ENCODE measurements around the gene HSFX3.

Gene HSFX3

DNA sequence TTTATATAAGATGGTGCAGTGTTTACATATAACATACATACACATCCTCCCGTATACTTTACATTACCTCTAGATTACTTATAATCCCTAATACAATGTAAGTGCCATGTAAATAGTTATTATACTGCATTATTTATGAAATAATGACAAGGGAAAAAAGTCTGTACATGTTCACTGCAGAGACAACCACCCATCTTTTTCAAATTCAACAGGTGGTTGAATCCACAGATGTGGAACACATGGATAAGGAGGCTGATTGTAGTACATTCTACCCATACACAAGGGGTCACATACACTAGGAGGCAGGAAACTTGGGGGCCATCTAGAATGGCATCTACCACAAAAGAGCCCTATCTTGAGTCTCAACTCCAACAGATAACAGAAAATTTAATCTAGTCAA, 41.3 kb downstream of the HSFX3 start:
- TF ChIP-seq CTCF (IDR thresholded peaks at IDR 0.05) = no peak

DNA sequence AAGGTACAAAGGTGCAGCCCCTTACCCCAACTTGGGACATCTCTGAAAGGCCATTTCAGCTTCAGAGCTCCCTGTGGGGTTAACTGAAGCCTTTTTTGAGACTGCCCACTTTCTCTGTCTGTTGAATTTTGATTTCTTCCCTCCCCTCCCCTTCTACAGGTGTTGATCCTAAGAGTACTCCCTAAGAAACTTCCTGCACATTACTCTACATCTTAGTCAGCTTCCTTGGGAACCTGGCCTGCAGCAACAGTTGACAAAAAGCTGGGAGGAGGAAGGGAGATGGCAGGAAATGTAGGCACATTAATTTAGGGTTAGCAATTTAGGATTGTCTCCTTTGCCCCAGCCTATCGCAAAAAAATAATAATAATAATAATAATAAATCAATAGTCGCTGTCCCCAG, 43.4 kb downstream of the HSFX3 start:
- no peak for TF ChIP-seq CTCF (IDR thresholded peaks at IDR 0.05)

GRCh38 chrX:149505671-149506070, 44.1 kb downstream of the HSFX3 start:
- TF ChIP-seq CTCF (IDR thresholded peaks at IDR 0.05) = no peak

GRCh38 chrX:149504915-149505651, 44.6 kb downstream of the HSFX3 start, which contains the start of gene IDS:
IDS (minus strand) TSS chrX:149505306; CDS start chrX:149505137, 169 bp downstream.
- no peak for TF ChIP-seq CTCF (IDR thresholded peaks at IDR 0.05)

- TF ChIP-seq CTCF (IDR thresholded peaks at IDR 0.05) = peak; percentile 27; the same call in 1 of the 2 replicates
Measured at GRCh38 chrX:149504226-149504914, 45.4 kb downstream of the HSFX3 start.

DNA sequence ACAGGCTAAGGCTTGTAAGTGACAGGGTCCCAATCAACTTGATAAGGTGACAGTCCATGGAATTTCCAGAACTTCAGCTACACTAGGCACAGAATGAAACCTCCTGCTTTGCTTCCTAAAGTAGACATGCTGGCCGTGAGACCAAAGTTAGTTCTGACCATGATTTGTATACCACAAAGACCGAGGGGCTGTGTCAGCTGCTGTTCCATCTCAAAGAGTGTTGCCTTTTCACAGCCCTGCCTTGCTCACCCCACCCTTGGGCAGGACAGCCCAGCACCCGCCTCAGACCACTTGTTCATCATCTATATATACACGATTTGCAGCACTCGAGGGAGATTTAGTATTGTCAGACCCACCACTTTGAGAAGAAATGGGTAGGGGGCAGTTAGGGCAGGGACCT, 50.0 kb downstream of the HSFX3 start:
- TF ChIP-seq CTCF (IDR thresholded peaks at IDR 0.05) = no peak

DNA sequence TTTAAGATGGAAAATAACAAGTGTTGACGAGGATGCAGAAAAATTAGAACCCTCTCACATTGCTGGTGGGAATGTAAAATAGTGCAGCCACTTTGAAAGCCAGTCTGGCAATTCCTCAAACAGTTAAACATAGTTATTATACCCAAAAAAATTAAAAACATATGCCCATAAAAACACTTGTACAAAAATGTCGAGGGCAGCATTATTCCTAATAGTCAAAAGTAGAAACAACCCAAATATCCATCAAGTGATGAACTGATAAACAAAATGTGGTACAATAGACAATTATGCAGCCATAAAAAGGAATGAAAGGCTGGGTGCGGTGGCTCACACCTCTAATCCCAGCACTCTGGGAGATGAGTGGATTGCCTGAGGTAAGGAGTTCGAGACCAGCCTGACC, 51.0 kb downstream of the HSFX3 start:
- TF ChIP-seq CTCF (IDR thresholded peaks at IDR 0.05) = no peak

Data from LNCAP (cell line).